OCI-LY3 (cell line): Measurements from ENCODE around the gene MYBPC1.

ENCODE experiments used
- H2AFZ ChIP-seq: fragments of 200-600, 300-600 bp; shearing (Covaris generic); 2 replicates; pipeline ENCODE4 v1.6.0; 2014; ENCODE audit warnings: antibody characterized with exemption, low read depth, low read length
- H3K27ac ChIP-seq: fragments of 200-600, 300-600 bp; sonication (generic); 2 replicates; pipeline ENCODE4 v1.5.1; 2014; ENCODE audit warnings: mild to moderate bottlenecking, low read length, moderate library complexity, mixed read lengths
- H3K27me3 ChIP-seq: fragments of 200-600, 300-600 bp; sonication (generic); 2 replicates; pipeline ENCODE4 v1.6.1; 2014; ENCODE audit warnings: low read depth, low read length, mixed read lengths
- H3K36me3 ChIP-seq: fragments of 200-600, 300-600 bp; sonication (generic); replicated peaks from 2 replicates; pipeline ENCODE3; 2014; ENCODE audit warnings: low read depth, low read length, mixed read lengths
- H3K4me1 ChIP-seq: fragments of 300-600, 200-600 bp; sonication (generic); 2 replicates; pipeline ENCODE4 v1.6.1; 2014; ENCODE audit warnings: low read length, mixed read lengths
- H3K4me2 ChIP-seq: fragments of 200-600, 300-600 bp; sonication (generic); 2 replicates; pipeline ENCODE4 v1.6.1; 2014; ENCODE audit warnings: low read length, mixed read lengths
- H3K4me3 ChIP-seq: fragments of 300-600, 200-600 bp; sonication (generic); 2 replicates; pipeline ENCODE4 v1.5.1; 2014; ENCODE audit warnings: antibody characterized with exemption, mild to moderate bottlenecking, low read length, moderate library complexity
- H3K79me2 ChIP-seq: fragments of 300-600, 200-600 bp; shearing (Covaris generic); 2 replicates; pipeline ENCODE4 v1.6.1; 2014; ENCODE audit warnings: mild to moderate bottlenecking, low read length, mixed read lengths
- H3K9ac ChIP-seq: fragments of 300-600, 200-600 bp; shearing (Covaris generic); 2 replicates; pipeline ENCODE4 v1.6.0; 2014; ENCODE audit warnings: mild to moderate bottlenecking, low read length, moderate library complexity
- H3K9me3 ChIP-seq: fragments of 200-600, 300-600 bp; shearing (Covaris generic); 2 replicates; pipeline ENCODE4 v1.6.1; 2014; ENCODE audit warnings: low read length, mixed read lengths; ENCODE audit not compliant: insufficient read depth
- H4K20me1 ChIP-seq: fragments of 200-600, 300-600 bp; sonication (generic); 2 replicates; pipeline ENCODE4 v1.6.1; 2016; ENCODE audit warnings: low read length, mixed read lengths; ENCODE audit not compliant: insufficient read depth
- EZH2phosphoT487 ChIP-seq: fragments of 200-600 bp; shearing (Covaris generic); IDR thresholded peaks from 2 replicates; pipeline ENCODE4 v1.6.1; 2018; ENCODE audit warnings: antibody characterized with exemption, mixed run types, low read depth
- TF ChIP-seq, protein P1 (sequence below): fragments of 200-600, 300-600 bp; sonication (generic); IDR thresholded peaks from 2 replicates; pipeline ENCODE4 v1.5.1; 2014; ENCODE audit warnings: antibody characterized with exemption, low read length, low read depth

Gene MYBPC1

DNA sequence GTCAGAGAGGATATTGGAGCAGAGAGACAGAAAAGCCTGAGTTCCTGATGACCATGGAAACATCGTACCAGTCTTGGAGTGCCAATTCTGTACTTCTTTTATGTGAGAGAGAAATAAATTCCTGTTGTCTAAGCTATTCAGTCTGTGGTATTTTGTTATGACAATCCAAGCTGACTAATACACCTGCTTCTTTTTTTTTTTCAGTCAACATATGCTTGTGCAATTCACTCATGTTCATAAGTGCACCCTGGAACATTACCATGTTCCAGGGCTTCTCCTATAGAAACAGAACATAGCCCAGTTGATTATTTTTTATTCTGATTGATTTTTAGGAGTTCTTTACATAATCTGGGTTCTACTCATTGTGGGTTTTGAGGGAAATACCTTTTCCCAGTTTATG, 100.9 kb downstream of the MYBPC1 start:
- Histone ChIP-seq H3K79me2 (no peaks in the 10 kb centered on the region; the same call in 1 of the 2 replicates), H3K4me1 (peaks cover 11% of the 10 kb centered on the region), H3K9me3 (no peaks in the 10 kb centered on the region), H3K27me3 (0 out of 2 replicates have a peak, but pooled peaks cover 5% of the 10 kb centered on the region), H2AFZ (no peak overlapping the region), H3K36me3 (no peaks in the 10 kb centered on the region), H3K4me2 (no peak overlapping the region), H3K9ac (no peak overlapping the region), H3K27ac (no peak overlapping the region), H4K20me1 (no peaks in the 10 kb centered on the region), H3K4me3 (no peak overlapping the region)
- TF ChIP-seq, protein P1, sequence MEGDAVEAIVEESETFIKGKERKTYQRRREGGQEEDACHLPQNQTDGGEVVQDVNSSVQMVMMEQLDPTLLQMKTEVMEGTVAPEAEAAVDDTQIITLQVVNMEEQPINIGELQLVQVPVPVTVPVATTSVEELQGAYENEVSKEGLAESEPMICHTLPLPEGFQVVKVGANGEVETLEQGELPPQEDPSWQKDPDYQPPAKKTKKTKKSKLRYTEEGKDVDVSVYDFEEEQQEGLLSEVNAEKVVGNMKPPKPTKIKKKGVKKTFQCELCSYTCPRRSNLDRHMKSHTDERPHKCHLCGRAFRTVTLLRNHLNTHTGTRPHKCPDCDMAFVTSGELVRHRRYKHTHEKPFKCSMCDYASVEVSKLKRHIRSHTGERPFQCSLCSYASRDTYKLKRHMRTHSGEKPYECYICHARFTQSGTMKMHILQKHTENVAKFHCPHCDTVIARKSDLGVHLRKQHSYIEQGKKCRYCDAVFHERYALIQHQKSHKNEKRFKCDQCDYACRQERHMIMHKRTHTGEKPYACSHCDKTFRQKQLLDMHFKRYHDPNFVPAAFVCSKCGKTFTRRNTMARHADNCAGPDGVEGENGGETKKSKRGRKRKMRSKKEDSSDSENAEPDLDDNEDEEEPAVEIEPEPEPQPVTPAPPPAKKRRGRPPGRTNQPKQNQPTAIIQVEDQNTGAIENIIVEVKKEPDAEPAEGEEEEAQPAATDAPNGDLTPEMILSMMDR = no peak
- TF ChIP-seq EZH2phosphoT487 = no peak

DNA sequence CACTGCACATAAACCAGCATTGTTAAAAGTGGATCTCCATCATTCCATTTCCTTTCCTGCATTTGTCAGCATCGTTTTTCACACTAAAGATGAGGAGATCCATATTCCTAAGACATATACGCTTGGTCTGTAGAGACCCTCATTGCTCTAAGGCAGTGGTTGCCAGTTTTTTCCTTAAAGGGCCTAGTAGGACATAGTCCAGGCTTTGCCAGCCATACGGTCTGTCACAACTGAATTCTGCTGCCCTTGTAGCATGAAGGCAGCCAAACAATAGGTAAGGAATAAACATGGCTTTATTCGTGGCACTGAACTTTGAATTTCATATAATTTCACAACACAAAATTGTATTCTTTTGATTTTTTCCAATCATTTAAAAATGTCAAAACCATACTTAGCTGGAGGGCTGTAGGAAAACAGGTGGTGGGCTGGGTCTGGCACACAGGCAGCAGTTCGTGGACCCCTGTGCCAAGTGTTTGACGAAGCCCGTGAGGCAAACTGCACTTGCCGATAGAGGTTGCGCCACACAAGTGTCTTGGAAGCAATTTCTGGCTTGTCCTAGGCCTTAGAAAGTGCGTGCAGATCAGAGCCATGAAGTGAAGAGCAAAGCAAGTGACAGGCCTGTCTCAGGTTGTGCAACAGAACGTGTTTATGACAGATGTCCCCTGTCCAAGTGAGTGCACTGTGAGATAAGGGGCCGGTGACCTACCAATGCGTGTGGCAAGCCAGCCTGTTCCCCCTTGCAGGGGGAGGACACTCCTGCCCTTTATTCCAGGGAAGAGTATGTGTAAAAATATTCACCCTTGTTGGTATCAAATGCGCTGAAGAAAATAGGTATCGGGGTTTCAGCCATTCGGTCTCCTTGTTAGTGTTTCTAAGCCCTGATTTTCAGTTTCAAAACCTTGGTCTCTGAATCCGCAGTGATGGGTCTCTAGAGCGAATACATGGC, 101.8 kb downstream of the MYBPC1 start:
- TF ChIP-seq, protein P1 = no peak
- no peak for TF ChIP-seq EZH2phosphoT487
- Histone ChIP-seq H3K9me3 (no peaks in the 10 kb centered on the region), H3K9ac (peak overlapping the region; percentile 73), H4K20me1 (no peaks in the 10 kb centered on the region), H3K27ac (no peak overlapping the region), H2AFZ (peak overlapping the region; percentile 95), H3K79me2 (no peaks in the 10 kb centered on the region; the same call in 1 of the 2 replicates), H3K36me3 (no peaks in the 10 kb centered on the region), H3K4me1 (peaks cover 11% of the 10 kb centered on the region), H3K27me3 (0 out of 2 replicates have a peak, but pooled peaks cover 5% of the 10 kb centered on the region), H3K4me3 (peak overlapping the region; percentile 87), H3K4me2 (peak overlapping the region; percentile 72)

DNA sequence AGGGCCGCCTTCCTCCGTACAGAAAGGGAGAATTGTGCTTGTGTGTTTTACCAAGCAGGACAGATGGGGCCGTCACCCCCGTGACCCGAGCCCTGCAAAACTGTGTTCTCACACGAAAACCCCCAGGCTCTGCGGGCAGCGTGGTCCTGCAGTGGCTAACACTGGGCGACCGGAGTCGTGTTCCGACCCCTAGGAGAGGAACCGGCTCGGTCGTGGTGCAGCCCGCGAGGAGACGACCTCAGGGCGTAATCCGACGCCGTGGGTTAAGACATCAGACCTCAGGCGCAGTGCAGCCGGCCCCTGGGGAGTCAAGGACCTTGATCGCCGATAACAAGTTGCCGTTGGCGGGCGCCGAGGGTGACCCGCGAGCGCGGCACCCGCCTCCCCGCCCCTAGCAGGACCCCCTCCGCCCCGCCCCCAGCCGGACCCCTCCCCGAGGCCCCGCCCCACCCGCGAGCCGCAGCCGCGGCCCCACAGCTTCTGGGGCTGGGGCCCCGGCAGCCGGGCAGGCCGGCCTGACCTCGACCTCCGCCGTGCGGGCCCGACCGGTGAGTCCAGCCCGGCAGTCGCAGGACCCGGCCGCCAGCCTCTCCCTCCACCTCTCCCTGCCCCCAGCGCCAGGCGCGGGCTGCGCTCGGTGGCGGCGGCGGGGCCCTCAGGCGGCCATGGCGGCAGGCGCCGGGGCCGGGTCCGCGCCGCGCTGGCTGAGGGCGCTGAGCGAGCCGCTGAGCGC, 102.6 kb downstream of the MYBPC1 start, which contains the start of gene CHPT1:
TSS of gene CHPT1 (plus strand) at position 444 of the 733 bp plus-strand sequence. CDS start at position 666, 222 bp downstream.
- Histone ChIP-seq H3K79me2 (no peaks in the 10 kb centered on the region; the same call in 1 of the 2 replicates), H3K4me1 (peaks cover 11% of the 10 kb centered on the region), H3K36me3 (no peaks in the 10 kb centered on the region), H2AFZ (peak within 1 kb of the TSS; percentile 95), H3K4me2 (peak within 1 kb of the TSS; percentile 91), H3K4me3 (peak within 1 kb of the TSS; percentile 87), H3K27me3 (0 out of 2 replicates have a peak, but pooled peaks cover 5% of the 10 kb centered on the region), H3K27ac (no peak within 1 kb of the TSS), H3K9me3 (no peaks in the 10 kb centered on the region), H4K20me1 (no peaks in the 10 kb centered on the region), H3K9ac (peak within 1 kb of the TSS; percentile 73)
- no peak for TF ChIP-seq EZH2phosphoT487
- TF ChIP-seq, protein P1 = no peak
